Fibroblast of villous mesenchyme (primary cell): ENCODE data around the gene ITGA2. TPM values are rescaled to one million over a fixed set of nuclear protein-coding genes. Genes with fewer than 3 reads are reported as not detected.

ENCODE experiments used
- DNase-seq: peaks from one replicate; pipeline ENCODE4 v3.0.0-alpha.2; 2010; ENCODE audit warnings: low read depth
- H3K4me3 ChIP-seq: 2 replicates; pipeline ENCODE4 v1.5.1; 2011; ENCODE audit warnings: low read depth, mild to moderate bottlenecking, low read length
- total RNA-seq: library from RNA; depleted of rRNA; stranded (reverse); fragments of >200 nt; gene quantifications from 2 replicates; pipeline ENCODE4 v1.2.3, GENCODE V29; 2012
- TF ChIP-seq, protein P1 (sequence below): IDR thresholded peaks from 2 replicates; pipeline ENCODE4 v1.5.1; 2012; ENCODE audit warnings: low read depth, mild to moderate bottlenecking, low read length; ENCODE audit not compliant: insufficient read depth

The ITGA2 gene
- 16.4 and 35.0 TPM in 2 replicates for total RNA-seq

DNA sequence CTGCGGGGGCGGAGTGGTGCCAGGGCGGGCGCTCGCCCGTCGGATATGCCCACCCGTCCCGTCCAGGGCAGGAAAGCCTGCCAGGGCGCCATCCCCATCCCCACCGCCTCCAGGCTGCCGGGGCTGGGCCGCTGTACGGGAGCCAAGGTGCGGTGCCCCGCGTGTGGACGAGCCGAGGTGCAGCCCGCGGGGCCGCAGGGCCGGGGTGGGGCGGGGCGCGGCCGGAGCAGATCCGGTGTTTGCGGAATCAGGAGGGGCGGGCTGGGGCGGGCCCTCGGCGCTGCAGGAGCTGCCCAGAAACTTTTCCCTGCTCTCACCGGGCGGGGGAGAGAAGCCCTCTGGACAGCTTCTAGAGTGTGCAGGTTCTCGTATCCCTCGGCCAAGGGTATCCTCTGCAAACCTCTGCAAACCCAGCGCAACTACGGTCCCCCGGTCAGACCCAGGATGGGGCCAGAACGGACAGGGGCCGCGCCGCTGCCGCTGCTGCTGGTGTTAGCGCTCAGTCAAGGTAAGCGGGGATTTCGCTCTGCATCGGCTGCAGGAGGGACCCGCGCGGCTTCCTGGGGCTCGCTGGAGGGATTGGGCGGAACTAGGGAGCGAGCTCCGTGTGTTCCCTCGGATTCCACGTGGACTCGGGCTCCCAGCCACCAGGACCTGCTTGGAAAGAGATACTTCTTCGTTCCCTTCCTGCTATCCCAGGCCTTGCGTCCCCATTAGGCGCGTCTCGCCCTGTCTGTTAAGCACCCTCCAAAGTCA is at the start of gene ITGA2:
Gene ITGA2, plus strand, starts transcription at position 328 of the 756 bp plus-strand sequence. Its CDS starts 117 bp downstream, at position 445.
- TF ChIP-seq, protein P1, sequence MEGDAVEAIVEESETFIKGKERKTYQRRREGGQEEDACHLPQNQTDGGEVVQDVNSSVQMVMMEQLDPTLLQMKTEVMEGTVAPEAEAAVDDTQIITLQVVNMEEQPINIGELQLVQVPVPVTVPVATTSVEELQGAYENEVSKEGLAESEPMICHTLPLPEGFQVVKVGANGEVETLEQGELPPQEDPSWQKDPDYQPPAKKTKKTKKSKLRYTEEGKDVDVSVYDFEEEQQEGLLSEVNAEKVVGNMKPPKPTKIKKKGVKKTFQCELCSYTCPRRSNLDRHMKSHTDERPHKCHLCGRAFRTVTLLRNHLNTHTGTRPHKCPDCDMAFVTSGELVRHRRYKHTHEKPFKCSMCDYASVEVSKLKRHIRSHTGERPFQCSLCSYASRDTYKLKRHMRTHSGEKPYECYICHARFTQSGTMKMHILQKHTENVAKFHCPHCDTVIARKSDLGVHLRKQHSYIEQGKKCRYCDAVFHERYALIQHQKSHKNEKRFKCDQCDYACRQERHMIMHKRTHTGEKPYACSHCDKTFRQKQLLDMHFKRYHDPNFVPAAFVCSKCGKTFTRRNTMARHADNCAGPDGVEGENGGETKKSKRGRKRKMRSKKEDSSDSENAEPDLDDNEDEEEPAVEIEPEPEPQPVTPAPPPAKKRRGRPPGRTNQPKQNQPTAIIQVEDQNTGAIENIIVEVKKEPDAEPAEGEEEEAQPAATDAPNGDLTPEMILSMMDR, result no peak
- peak within 1 kb of the TSS; percentile 81 for H3K4me3 ChIP-seq
- DNase-seq, result peak; percentile 70

- no peak for DNase-seq
- TF ChIP-seq, protein P1, result peak; percentile 28
- no peak overlapping the region for H3K4me3 ChIP-seq
These were observed 45.9 kb upstream of the ITGA2 start for GRCh38 chr5:52943285-52943684.

GRCh38 chr5:52943808-52944207 is 45.3 kb upstream of the ITGA2 start:
- TF ChIP-seq, protein P1, result no peak
- DNase-seq, result no peak
- H3K4me3 ChIP-seq, result no peak overlapping the region

DNA sequence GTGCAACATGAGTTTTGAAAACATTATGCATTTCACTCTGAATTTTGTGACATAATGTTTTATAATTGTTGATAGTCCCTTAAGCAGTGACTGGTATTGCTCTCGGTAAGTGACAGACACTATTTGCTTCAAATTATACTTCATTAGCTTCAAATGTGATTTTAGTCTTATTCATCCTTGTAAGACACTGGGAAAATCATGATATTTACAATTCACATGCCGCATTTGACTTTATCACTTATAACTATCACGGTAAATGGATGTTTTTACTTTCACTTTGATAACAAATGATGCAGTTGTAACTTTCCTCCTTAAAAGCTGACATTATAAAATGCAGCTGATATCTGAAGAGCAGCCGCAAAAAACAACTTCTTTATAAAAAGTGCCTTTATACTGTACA is 44.1 kb upstream of the ITGA2 start:
- TF ChIP-seq, protein P1, result no peak
- DNase-seq, result peak; percentile 49

GRCh38 chr5:52947208-52947607 is 41.9 kb upstream of the ITGA2 start:
- no peak overlapping the region for H3K4me3 ChIP-seq
- peak; percentile 37 for DNase-seq
- TF ChIP-seq, protein P1, result no peak

More for the DNA sequence above, 44.1 kb upstream of the ITGA2 start:
- H3K4me3 ChIP-seq, result peak overlapping the region; percentile 45

DNA sequence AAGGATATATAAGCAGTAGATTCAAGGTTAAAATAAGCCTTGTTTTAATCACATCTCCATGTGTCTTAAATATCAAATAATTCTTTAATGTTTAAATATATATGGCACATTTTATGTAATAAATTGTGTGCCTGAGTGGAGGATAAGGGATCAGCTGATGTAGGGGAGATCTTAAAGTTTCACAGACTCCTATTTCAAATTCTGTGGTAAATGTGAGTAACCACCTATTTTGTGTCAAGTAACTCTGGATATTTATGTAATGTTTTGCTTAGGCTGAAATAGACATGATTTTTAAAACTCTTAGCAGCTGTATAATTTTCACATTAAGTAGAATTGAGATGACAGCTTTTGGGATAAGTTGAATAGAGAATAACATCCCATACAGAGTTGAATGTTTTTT is 41.3 kb upstream of the ITGA2 start:
- H3K4me3 ChIP-seq, result no peak overlapping the region
- TF ChIP-seq, protein P1, result no peak
- DNase-seq, result no peak
